ELR (cell line): ENCODE data around the gene SEMA7A.

Experiments
- DNase-seq: peaks from one replicate; pipeline ENCODE4 v3.0.0-alpha.2; 2015; ENCODE audit warnings: low read depth

Gene SEMA7A

DNA sequence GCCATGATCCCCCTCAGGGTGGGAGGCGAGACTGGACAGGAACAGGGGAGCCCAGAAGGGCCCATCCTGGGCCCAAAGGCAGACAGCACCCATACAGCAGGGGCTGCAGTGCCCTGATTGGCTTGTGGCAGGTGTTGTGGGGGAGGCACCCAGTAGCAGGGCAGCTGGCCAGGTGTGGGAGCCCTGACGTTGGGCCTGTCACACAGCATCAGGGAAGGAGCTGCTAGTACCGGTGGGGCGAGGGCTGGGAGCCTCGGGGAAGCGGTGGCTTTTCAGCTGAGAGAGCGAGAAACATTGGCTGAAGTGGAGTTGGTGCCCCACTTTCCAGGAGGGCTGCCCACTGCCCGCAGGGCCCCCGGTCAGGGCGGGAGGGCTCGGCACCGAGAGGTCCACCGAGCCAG lies 46.6 kb downstream of the SEMA7A start:
- DNase-seq, result no peak

GRCh38 chr15:74386496-74387140 lies 47.1 kb downstream of the SEMA7A start:
- no peak for DNase-seq

DNA sequence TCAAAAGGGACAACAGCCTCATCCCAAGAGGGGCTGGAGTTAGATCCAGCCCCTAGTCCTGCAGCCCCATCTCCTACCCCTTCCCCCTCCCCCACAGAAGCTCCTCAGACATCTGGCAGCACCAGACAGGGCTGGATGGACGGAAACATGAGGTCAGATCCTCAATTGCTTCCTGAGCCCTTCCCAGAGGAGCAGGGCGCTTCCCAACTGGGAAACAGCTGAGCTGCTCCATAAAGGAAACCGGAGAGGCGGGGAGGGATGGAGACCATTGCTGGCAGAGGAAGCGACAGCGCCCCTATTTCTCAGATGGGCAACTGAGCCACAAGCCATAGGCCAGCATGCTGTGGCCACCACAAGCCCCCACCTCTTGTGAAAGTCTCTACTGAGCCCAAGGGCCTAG lies 48.0 kb downstream of the SEMA7A start:
- no peak for DNase-seq

GRCh38 chr15:74384881-74385643 lies 48.7 kb downstream of the SEMA7A start:
- DNase-seq, result peak; percentile 83

- DNase-seq, result no peak
These were observed 49.2 kb downstream of the SEMA7A start for GRCh38 chr15:74384566-74384880.

DNA sequence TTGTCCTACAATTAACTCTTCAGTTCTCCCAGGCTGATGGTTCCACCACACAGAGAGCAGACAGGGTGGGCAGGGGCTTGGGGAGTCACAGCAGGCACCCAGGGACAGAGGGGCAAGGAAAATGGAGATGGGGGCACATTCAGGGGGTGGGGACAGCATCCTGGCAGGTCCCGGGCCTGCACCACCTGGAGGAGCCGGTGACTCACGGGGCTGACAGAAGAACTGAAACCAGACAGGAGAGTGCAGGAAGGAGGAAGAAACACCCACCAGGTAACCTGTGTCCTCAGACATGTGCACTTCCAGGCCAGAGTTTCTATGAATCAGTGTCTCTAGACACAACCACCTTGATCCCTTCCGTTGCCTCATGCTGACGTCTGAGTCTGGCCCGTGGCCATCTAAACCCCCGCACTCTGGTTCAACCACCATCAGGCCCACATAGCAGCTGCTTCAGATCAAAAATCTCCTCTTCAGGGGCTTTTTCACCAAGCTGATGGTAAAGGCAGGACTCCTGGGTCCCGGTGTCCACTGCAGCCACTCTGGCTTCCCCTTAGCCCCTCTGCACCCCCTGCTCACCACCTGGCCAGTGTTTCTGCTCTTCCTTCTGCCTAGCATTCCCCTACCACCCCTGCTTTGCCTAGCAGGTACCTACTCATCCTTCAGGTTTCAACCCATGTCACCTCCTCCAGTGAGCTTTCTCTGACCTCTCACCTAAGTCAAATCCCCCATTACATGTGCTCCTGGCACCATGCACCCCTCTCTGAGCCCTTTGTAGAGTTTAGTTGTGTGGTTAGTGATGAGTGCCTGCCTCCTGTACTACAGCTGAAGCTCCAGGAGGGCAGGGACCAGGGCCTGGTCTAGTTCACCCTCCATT lies 49.8 kb downstream of the SEMA7A start:
- DNase-seq, result peak; percentile 77

DNA sequence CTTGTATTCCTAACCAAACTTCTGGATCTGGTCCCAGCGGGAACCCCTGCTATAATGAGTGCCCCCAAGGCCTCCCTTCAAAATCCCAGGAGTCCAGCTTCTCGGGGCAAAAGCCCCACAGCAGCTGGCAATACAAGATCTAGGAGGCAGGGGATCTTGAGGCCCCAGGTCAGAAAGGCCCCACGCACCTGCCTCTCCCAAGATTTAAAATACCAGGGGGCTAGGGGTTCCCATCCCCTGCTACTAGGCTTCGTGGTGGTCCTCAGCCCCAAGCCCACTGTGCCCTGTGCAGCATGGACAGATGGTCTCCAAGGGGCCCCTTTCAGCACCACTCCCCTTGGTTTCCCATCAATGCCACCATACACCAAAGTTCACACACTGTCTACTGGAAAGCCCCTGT lies 50.5 kb downstream of the SEMA7A start:
- no peak for DNase-seq

DNA sequence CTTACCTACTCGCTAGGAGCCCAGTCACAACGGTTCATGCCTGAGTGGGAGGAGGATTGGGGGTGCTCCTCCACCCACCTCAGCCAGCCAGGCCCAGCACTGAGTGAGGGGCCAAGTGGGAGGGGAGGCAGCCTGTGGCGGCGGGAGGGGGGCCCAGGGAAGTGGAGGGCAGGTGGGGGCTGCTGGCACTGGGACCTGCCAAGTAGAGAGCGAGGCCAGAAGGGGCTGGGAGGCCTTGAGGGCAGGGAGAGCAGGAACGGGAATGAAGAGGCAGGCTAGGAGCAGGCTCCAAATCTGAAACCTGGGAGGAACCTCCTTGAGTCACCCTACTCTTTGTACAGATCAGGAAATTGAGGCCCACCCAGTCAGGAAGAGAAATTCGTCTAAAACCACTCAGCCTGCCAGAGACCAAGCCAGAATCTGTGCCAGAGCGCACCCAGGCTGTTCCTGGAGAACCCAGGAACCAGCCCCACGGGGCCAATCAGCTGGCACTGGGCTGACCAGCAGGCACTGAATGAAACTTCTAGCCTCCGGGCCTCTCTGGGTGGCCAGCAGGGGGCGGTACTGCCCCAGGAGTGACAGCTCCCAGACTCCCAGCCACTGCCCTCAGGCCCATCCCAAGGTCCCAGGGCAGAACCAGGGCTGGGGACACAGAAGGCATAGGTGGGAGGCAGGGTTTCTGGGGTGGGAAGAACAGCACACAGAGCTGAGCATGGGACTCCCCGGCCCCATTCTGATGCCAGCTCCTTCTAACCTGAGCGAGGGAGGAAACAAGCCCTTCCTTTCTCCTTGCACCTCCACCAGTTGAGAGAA lies 51.5 kb downstream of the SEMA7A start:
- DNase-seq, result peak; percentile 84

GRCh38 chr15:74381481-74381880 lies 52.3 kb downstream of the SEMA7A start:
- no peak for DNase-seq

DNA sequence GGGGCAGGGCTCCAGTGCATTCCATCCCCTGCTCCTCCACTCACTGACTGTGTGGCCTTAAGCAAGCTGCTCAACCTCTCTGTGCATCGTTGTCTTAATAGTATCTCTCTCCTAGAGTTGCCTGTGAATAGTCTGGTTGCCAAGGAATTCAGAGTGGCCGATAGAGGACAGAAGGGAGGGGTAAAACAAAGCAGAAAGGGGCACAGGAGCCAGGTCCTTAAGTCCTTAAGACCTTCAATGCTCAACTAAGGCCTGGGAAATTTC lies 52.6 kb downstream of the SEMA7A start:
- no peak for DNase-seq

DNA sequence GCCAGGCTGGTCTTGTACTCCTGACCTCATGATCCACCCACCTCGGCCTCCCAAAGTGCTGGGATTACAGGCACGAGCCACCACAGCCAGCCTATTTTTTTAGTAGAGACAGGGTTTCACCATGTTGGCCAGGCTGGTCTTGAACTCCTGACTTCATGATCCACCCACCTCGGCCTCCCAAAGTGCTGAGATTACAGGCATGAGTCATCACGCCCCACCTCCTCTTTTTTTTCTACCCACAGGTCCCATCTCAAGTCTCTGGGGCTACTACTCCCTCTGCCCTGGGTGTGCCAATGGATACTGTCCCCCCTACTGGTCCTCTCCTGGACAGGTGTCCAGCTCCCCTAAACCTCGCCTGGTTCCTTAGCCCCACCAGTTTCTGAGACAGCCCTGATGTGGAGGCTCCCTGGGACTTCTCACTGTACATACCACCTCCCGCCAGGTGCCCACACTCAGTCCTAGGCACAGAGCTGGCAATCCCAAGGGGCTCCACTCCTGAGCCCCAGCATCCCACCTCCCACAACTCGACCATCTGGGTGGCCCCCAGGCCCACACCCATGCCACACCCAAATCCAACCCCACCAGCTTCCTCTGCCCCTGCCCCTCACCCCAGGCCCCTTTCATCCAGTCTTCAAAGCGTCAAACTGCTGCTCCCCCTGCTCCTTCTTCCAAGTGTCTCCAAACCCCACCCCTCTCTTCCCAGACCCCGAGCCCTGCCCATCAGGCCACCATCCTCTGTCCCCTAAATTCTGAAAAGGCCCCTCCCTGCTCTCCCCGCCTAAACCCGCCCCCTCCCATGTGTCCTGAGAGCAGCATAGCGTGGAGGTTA lies 53.2 kb downstream of the SEMA7A start:
- DNase-seq, result no peak

- no peak for DNase-seq
These were observed 54.9 kb downstream of the SEMA7A start for GRCh38 chr15:74378848-74379247.

- DNase-seq, result no peak
These were observed 55.7 kb downstream of the SEMA7A start for GRCh38 chr15:74377831-74378766.

DNA sequence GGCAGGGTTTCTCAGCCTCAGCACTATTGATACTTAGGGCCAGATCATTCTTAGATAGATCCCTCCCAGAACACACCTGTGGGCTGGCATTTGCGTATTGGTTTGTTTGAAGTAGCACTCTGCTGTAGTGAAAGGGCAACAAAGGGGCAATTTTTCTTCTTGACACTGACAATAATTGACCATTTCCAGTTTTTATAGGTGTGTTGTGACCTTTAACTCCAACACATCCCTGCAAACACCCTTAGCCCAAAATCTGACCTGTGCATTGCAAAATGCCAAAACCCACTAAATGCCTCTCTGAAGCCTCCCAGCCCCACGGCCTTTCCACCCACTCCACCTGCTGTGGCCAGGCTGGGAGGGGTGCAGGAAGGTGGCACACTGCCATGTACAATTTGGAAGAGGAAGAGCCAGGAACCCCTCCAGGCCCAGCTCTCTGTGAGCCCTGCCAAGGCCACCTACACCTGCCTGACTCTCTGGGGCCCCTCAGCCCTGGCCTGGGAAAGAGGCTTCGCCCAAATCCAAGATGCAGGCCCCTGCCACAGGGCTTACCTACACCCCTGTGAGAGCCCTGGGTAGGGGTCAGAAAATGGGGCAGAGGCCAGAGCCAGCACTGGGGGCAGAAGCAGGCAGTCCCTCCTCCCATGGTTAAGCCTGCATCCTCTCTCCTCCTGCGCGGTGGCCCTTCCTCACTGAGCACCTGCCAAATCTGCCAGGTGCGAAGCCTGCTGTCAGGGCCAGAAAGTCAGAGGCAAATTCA lies 56.8 kb downstream of the SEMA7A start:
- no peak for DNase-seq

- no peak for DNase-seq
These were observed 57.5 kb downstream of the SEMA7A start for GRCh38 chr15:74376226-74376625.

GRCh38 chr15:74375303-74375693 lies 58.5 kb downstream of the SEMA7A start:
- peak; percentile 88 for DNase-seq

DNA sequence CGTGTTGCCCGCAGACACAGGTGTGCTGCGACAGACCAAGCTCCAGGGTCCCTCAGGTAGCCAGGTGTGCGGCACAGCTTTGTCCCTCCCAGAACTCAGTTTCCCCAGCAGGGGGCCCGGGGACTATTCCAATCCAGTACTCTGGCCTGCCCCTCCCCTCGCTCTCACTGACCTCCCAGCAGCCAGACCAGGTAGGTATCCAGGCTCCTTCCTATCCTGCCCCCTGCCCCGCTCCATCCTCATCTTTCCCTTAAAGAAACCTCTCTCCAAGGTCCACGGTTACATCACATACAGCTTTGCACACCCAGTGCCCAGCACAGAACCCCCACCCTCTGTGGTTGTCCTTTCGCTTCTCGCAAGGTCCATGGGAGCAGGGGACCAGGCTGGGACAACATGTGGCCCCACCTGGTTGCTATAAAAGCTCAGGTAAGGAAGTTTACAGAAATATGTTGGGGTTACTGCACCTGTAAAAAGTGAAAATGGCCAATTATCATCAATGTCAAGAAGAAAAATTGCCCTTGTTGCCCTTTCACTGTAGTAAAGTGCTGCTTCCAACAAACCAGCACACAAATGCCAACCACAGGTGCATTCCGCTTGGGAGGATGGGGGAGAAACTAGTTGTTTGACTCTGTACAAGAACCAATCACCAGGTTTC lies 59.0 kb downstream of the SEMA7A start:
- no peak for DNase-seq

GRCh38 chr15:74373731-74374647 lies 59.8 kb downstream of the SEMA7A start:
- peak; percentile 91 for DNase-seq
